Vagina (tissue), 2 donors: ENCODE data around the gene CAMK2B.

Experiments
- POLR2AphosphoS5 ChIP-seq, 2 donors: sonication (generic); formaldehyde crosslinking; IDR thresholded peaks; one replicate each; pipeline ENCODE4 v1.9.0; 2017; ENCODE audit warnings: antibody characterized with exemption in 2 of 2, mild to moderate bottlenecking in 2 of 2, low read depth in 1 of 2; ENCODE audit not compliant: insufficient read depth in 1 of 2
- TF ChIP-seq, protein P1 (sequence below), 3 experiments: fragments of 450-650 bp in 2 of 3; fragments of 200-600 bp in 1 of 3; sonication (generic) in 1 of 3; IDR thresholded peaks; one replicate each; pipeline ENCODE4 v1.5.1; 2017 to 2019; ENCODE audit warnings: antibody characterized with exemption in 3 of 3, mild to moderate bottlenecking in 2 of 3, moderate library complexity in 2 of 3

- TF ChIP-seq, protein P1, sequence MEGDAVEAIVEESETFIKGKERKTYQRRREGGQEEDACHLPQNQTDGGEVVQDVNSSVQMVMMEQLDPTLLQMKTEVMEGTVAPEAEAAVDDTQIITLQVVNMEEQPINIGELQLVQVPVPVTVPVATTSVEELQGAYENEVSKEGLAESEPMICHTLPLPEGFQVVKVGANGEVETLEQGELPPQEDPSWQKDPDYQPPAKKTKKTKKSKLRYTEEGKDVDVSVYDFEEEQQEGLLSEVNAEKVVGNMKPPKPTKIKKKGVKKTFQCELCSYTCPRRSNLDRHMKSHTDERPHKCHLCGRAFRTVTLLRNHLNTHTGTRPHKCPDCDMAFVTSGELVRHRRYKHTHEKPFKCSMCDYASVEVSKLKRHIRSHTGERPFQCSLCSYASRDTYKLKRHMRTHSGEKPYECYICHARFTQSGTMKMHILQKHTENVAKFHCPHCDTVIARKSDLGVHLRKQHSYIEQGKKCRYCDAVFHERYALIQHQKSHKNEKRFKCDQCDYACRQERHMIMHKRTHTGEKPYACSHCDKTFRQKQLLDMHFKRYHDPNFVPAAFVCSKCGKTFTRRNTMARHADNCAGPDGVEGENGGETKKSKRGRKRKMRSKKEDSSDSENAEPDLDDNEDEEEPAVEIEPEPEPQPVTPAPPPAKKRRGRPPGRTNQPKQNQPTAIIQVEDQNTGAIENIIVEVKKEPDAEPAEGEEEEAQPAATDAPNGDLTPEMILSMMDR (IDR thresholded peaks at IDR 0.05), result no peak
- TF ChIP-seq POLR2AphosphoS5 (IDR thresholded peaks at IDR 0.05; ENCODE audit: insufficient read depth in 1 of 2, low read depth in 1 of 2), result no peak
Measured at GRCh38 chr7:44368885-44369284, 43.5 kb upstream of the CAMK2B start.
